ENCODE data around the gene ARHGAP42.

The ARHGAP42 gene

DNA sequence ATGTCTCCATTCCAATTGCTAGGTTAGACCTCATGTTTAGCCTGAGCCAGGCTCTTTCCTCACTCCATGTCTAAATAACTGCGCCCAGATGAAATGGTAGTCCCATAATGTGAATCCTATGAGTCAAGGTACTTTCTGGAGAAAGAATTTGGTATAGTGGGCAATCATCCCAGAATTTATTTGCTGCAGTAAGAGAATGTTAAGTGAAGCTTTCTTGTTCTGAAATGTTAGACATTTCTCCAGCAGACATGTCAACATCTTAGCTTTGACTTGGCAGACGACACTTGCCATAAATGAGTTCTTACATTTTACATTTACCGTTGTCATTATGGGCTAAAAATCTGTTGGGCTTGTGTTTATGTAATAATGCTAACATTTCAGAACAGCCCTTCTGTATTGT is 277.3 kb downstream of the ARHGAP42 start:
- Histone ChIP-seq H4K20me1 (ENCODE audit: insufficient read depth, low read length) (no peaks in the 10 kb centered on the region), H3K9ac (ENCODE audit: low read length) (no peak overlapping the region), H3K4me2 (ENCODE audit: low read length) (no peak overlapping the region), H3K79me2 (ENCODE audit: insufficient read depth, low read length) (no peaks in the 10 kb centered on the region), H3F3A (ENCODE audit: insufficient read depth, low read length) (no peaks in the 10 kb centered on the region), H3K4me1 (ENCODE audit: insufficient read depth, low read length, severe bottlenecking) (no peaks in the 10 kb centered on the region), H3K9me2 (ENCODE audit: low read depth, low read length) (no peaks in the 10 kb centered on the region), H3K27me3 (ENCODE audit: insufficient read depth, low read length) (no peaks in the 10 kb centered on the region), H3K27ac (ENCODE audit: low read depth, low read length, poor library complexity, severe bottlenecking) (no peak overlapping the region), H2AFZ (ENCODE audit: low read length) (no peak overlapping the region), H3K36me3 (ENCODE audit: insufficient read depth, low read length) (no peaks in the 10 kb centered on the region), H3K4me3 (ENCODE audit: low read depth, low read length, poor library complexity, severe bottlenecking) (no peak overlapping the region), H3K9me3 (ENCODE audit: low read length) (no peaks in the 10 kb centered on the region)
- TF ChIP-seq CTCF (IDR thresholded peaks at IDR 0.05; ENCODE audit: low read length) (no peak), EZH2 (IDR thresholded peaks at IDR 0.05; ENCODE audit: borderline replicate concordance, low read length) (no peak)

- H3K4me3 ChIP-seq (ENCODE audit: low read depth, low read length, poor library complexity, severe bottlenecking) = no peak overlapping the region
- H2AFZ ChIP-seq (ENCODE audit: low read length) = no peak overlapping the region
- no peak for TF ChIP-seq EZH2 (IDR thresholded peaks at IDR 0.05; ENCODE audit: borderline replicate concordance, low read length)
- TF ChIP-seq CTCF (IDR thresholded peaks at IDR 0.05; ENCODE audit: low read length) = no peak
- H3K27me3 ChIP-seq (ENCODE audit: insufficient read depth, low read length) = no peaks in the 10 kb centered on the region
- H4K20me1 ChIP-seq (ENCODE audit: insufficient read depth, low read length) = no peaks in the 10 kb centered on the region
- H3K36me3 ChIP-seq (ENCODE audit: insufficient read depth, low read length) = no peaks in the 10 kb centered on the region
- H3F3A ChIP-seq (ENCODE audit: insufficient read depth, low read length) = no peaks in the 10 kb centered on the region
- no peak overlapping the region for H3K27ac ChIP-seq (ENCODE audit: low read depth, low read length, poor library complexity, severe bottlenecking)
- H3K9ac ChIP-seq (ENCODE audit: low read length) = no peak overlapping the region
- no peaks in the 10 kb centered on the region for H3K9me2 ChIP-seq (ENCODE audit: low read depth, low read length)
- no peaks in the 10 kb centered on the region for H3K4me1 ChIP-seq (ENCODE audit: insufficient read depth, low read length, severe bottlenecking)
- H3K4me2 ChIP-seq (ENCODE audit: low read length) = no peak overlapping the region
- no peaks in the 10 kb centered on the region for H3K9me3 ChIP-seq (ENCODE audit: low read length)
- H3K79me2 ChIP-seq (ENCODE audit: insufficient read depth, low read length) = no peaks in the 10 kb centered on the region
These were observed 278.3 kb downstream of the ARHGAP42 start for GRCh38 chr11:100965346-100965745.

- no peaks in the 10 kb centered on the region for H3K4me1 ChIP-seq (ENCODE audit: insufficient read depth, low read length, severe bottlenecking)
- no peaks in the 10 kb centered on the region for H3K9me2 ChIP-seq (ENCODE audit: low read depth, low read length)
- no peak overlapping the region for H3K27ac ChIP-seq (ENCODE audit: low read depth, low read length, poor library complexity, severe bottlenecking)
- H3K36me3 ChIP-seq (ENCODE audit: insufficient read depth, low read length) = no peaks in the 10 kb centered on the region
- H2AFZ ChIP-seq (ENCODE audit: low read length) = no peak overlapping the region
- H3K4me3 ChIP-seq (ENCODE audit: low read depth, low read length, poor library complexity, severe bottlenecking) = no peak overlapping the region
- no peak overlapping the region for H3K4me2 ChIP-seq (ENCODE audit: low read length)
- H3K27me3 ChIP-seq (ENCODE audit: insufficient read depth, low read length) = no peaks in the 10 kb centered on the region
- H3K9ac ChIP-seq (ENCODE audit: low read length) = no peak overlapping the region
- no peaks in the 10 kb centered on the region for H3F3A ChIP-seq (ENCODE audit: insufficient read depth, low read length)
- H4K20me1 ChIP-seq (ENCODE audit: insufficient read depth, low read length) = no peaks in the 10 kb centered on the region
- H3K9me3 ChIP-seq (ENCODE audit: low read length) = no peaks in the 10 kb centered on the region
- no peak for TF ChIP-seq EZH2 (IDR thresholded peaks at IDR 0.05; ENCODE audit: borderline replicate concordance, low read length)
- no peaks in the 10 kb centered on the region for H3K79me2 ChIP-seq (ENCODE audit: insufficient read depth, low read length)
These were observed 279.3 kb downstream of the ARHGAP42 start for GRCh38 chr11:100966366-100966765.

DNA sequence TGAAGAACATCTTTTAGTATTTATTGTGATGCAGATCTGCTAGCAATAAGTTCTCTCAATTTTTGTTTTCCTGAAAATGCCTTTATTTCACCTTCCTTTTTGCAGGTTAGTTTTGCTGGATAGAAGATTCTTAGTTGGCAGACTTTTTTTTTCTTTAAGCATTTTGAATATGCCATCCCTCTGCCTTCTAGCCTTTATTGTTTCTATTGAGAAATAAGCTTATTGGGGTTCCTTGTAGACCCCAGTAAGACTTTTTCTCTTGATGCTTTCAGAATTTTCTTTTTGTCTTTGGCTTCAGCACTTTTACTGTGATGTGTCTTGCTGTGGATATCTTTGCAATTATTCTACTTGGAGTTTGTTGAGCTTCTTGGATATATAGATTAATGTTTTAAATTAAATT is 281.9 kb downstream of the ARHGAP42 start:
- H3K4me3 ChIP-seq (ENCODE audit: low read depth, low read length, poor library complexity, severe bottlenecking) = no peak overlapping the region
- no peaks in the 10 kb centered on the region for H3F3A ChIP-seq (ENCODE audit: insufficient read depth, low read length)
- H4K20me1 ChIP-seq (ENCODE audit: insufficient read depth, low read length) = no peaks in the 10 kb centered on the region
- no peaks in the 10 kb centered on the region for H3K9me2 ChIP-seq (ENCODE audit: low read depth, low read length)
- H3K9me3 ChIP-seq (ENCODE audit: low read length) = no peaks in the 10 kb centered on the region
- no peak for TF ChIP-seq CTCF (IDR thresholded peaks at IDR 0.05; ENCODE audit: low read length)
- no peak for TF ChIP-seq EZH2 (IDR thresholded peaks at IDR 0.05; ENCODE audit: borderline replicate concordance, low read length)
- no peak overlapping the region for H3K4me2 ChIP-seq (ENCODE audit: low read length)
- H3K36me3 ChIP-seq (ENCODE audit: insufficient read depth, low read length) = no peaks in the 10 kb centered on the region
- no peaks in the 10 kb centered on the region for H3K27me3 ChIP-seq (ENCODE audit: insufficient read depth, low read length)
- no peaks in the 10 kb centered on the region for H3K79me2 ChIP-seq (ENCODE audit: insufficient read depth, low read length)
- no peak overlapping the region for H2AFZ ChIP-seq (ENCODE audit: low read length)
- H3K27ac ChIP-seq (ENCODE audit: low read depth, low read length, poor library complexity, severe bottlenecking) = no peak overlapping the region
- H3K9ac ChIP-seq (ENCODE audit: low read length) = no peak overlapping the region
- no peaks in the 10 kb centered on the region for H3K4me1 ChIP-seq (ENCODE audit: insufficient read depth, low read length, severe bottlenecking)

Data from OCI-LY1 (cell line).